GM12878 (cell line): ENCODE data around the gene DPF3. TPM values are rescaled to one million over a fixed set of nuclear protein-coding genes. Genes with fewer than 3 reads are reported as not detected.
A peak's percentile ranks its signal among the peaks of the same experiment; 100 is the strongest.

ENCODE experiments used
- ATAC-seq: fragments of 200-7000 bp; cut with Tn5 transposase; 3 replicates; pipeline ENCODE4 v1.9.1; 2020; ENCODE audit warnings: mild to moderate bottlenecking, moderate library complexity
- BruUV-seq: library from RNA; stranded (reverse); fragments of 400-500 nt; replicated peaks from 2 replicates; lab custom pipeline; 2021; lab: Mats Ljungman, UMichigan
- CTCF ChIA-PET: fragments of 300-600 bp; sonication (Branson Sonifier 250); formaldehyde crosslinking; extraction: SDS; loops from one replicate; lab custom pipeline; 2021; ENCODE audit warnings: inconsistent platforms; lab: Yijun Ruan, JAX
- POLR2A ChIA-PET: fragments of 350-600 bp; formaldehyde crosslinking; extraction: SDS; loops from one replicate; lab custom pipeline; 2021; ENCODE audit warnings: inconsistent platforms; lab: Charles Lee
- RAD21 ChIA-PET: fragments of 300-600 bp; sonication (Branson Sonifier 250); formaldehyde crosslinking; loops from one replicate; lab custom pipeline; 2023; ENCODE audit warnings: antibody characterized with exemption; ENCODE audit not compliant: unreplicated experiment; lab: Charles Lee
- SMC1A ChIA-PET: fragments of 300-600 bp; sonication (Branson Sonifier 250); formaldehyde crosslinking; loops from one replicate; lab custom pipeline; 2023; ENCODE audit not compliant: unreplicated experiment, uncharacterized antibody; lab: Charles Lee
- DNase-seq: peaks from one replicate; pipeline ENCODE4 v3.0.0-alpha.2; 2011; ENCODE audit warnings: low read depth, low spot score
- FAIRE-seq: peaks from 3 replicates; lab custom pipeline; 2011; peaks lifted over from hg19 to GRCh38; lab: Jason Lieb, UNC
- H2AFZ ChIP-seq: 2 replicates; pipeline ENCODE4 v1.6.0; 2011; ENCODE audit warnings: low read depth, low read length, control low read depth; ENCODE audit not compliant: control insufficient read depth
- H3K27ac ChIP-seq: 2 replicates; pipeline ENCODE4 v1.5.1; 2011; ENCODE audit warnings: control low read depth; ENCODE audit not compliant: control insufficient read depth, insufficient read depth
- H3K27me3 ChIP-seq, 2 experiments: replicated peaks in 1 of 2; 2 replicates each; pipeline versions ENCODE4 v1.6.0 to v1.6.1; 2011; ENCODE audit warnings: low read length in 1 of 2; ENCODE audit not compliant: control insufficient read depth in 2 of 2, insufficient read depth in 2 of 2
- H3K36me3 ChIP-seq, 2 experiments: 2 replicates each; pipeline ENCODE4 v1.5.1; 2011; ENCODE audit warnings: low read length in 1 of 2; ENCODE audit not compliant: control insufficient read depth in 2 of 2, insufficient read depth in 2 of 2
- H3K4me1 ChIP-seq: 2 replicates; pipeline ENCODE4 v1.6.1; 2011; ENCODE audit warnings: mild to moderate bottlenecking, low read length, moderate library complexity, mixed read lengths; ENCODE audit not compliant: control insufficient read depth, insufficient read depth
- H3K4me2 ChIP-seq: 2 replicates; pipeline ENCODE4 v1.6.0; 2011; ENCODE audit warnings: control low read depth; ENCODE audit not compliant: control insufficient read depth, insufficient read depth
- H3K4me3 ChIP-seq: fragments of 200-600 bp; sonication (generic); 2 replicates; pipeline ENCODE4 v1.5.1; 2016
- H3K79me2 ChIP-seq: 2 replicates; pipeline ENCODE4 v1.6.0; 2011; ENCODE audit warnings: low read length; ENCODE audit not compliant: control insufficient read depth, insufficient read depth
- H3K9ac ChIP-seq: 2 replicates; pipeline ENCODE4 v1.8.0; 2011; ENCODE audit warnings: low read length, control low read depth, mixed read lengths; ENCODE audit not compliant: control insufficient read depth, insufficient read depth
- H3K9me3 ChIP-seq: replicated peaks from 3 replicates; pipeline ENCODE4 v1.5.1; 2011; ENCODE audit warnings: mild to moderate bottlenecking, low read length; ENCODE audit not compliant: control insufficient read depth, insufficient read depth
- H4K20me1 ChIP-seq: 2 replicates; pipeline ENCODE4 v1.6.0; 2011; ENCODE audit not compliant: control insufficient read depth, insufficient read depth
- CBX5 ChIP-seq: sonication (generic); IDR thresholded peaks from 2 replicates; pipeline ENCODE4 v1.6.1; 2016; ENCODE audit warnings: low read depth, moderate library complexity, mild to moderate bottlenecking, inconsistent platforms
- ETV6 ChIP-seq, 2 experiments: fragments of 450-650 bp in 1 of 2; IDR thresholded peaks in 1 of 2; conservative IDR thresholded peaks in 1 of 2; 2 replicates each; pipeline ENCODE4 v1.6.1; 2014; ENCODE audit warnings: antibody characterized with exemption in 1 of 2, borderline replicate concordance in 1 of 2, low read depth in 1 of 2, mild to moderate bottlenecking in 1 of 2, moderate library complexity in 1 of 2
- IKZF1 ChIP-seq: fragments of 450-650 bp; conservative IDR thresholded peaks from 2 replicates; pipeline ENCODE4 v1.6.1; 2017; ENCODE audit warnings: antibody characterized with exemption, mild to moderate bottlenecking
- KAT2A ChIP-seq: conservative IDR thresholded peaks from 2 replicates; pipeline ENCODE4 v1.6.1; 2011; ENCODE audit warnings: low read depth, low read length; ENCODE audit not compliant: control insufficient read depth
- NBN ChIP-seq: fragments of 450-650 bp; IDR thresholded peaks from 2 replicates; pipeline ENCODE4 v1.6.1; 2016
- NR2C2 ChIP-seq: IDR thresholded peaks from 2 replicates; pipeline ENCODE4 v1.6.1; 2011; ENCODE audit warnings: borderline replicate concordance, low read depth; ENCODE audit not compliant: control insufficient read depth, insufficient read length
- PAX8 ChIP-seq: fragments of 450-650 bp; IDR thresholded peaks from 2 replicates; pipeline ENCODE4 v1.6.1; 2017; ENCODE audit warnings: mild to moderate bottlenecking, moderate library complexity
- POLR2AphosphoS2 ChIP-seq: IDR thresholded peaks from 2 replicates; pipeline ENCODE4 v1.6.1; 2011; ENCODE audit warnings: low read depth, mild to moderate bottlenecking, low read length, improper control_type of control experiment, moderate library complexity
- ZZZ3 ChIP-seq: IDR thresholded peaks from 2 replicates; pipeline ENCODE4 v1.6.1; 2011; ENCODE audit warnings: low read depth; ENCODE audit not compliant: control insufficient read depth, insufficient read length
- WGBS: methylation state at CpG from one replicate; pipeline ENCODE4 v1.1.6; 2016; ENCODE audit warnings: low lambda C conversion rate; ENCODE audit not compliant: insufficient replicate concordance, insufficient coverage; ENCODE audit errors: missing lambda C conversion rate; 5-methylcytosine and 5-hydroxymethylcytosine counted together
- in situ Hi-C: fragments of 300-500 bp; cut with MboI; formaldehyde crosslinking; loops from 9 replicates; pipeline ENCODE4 v1.14.3; 2018; ENCODE audit warnings: mixed read lengths
- intact Hi-C: fragments of 100-400 bp; cut with micrococcal nuclease; formaldehyde crosslinking; loops from one replicate; pipeline ENCODE4 v1.14.2; 2022; ENCODE audit not compliant: unreplicated experiment
- polyA plus RNA-seq, 11 experiments: library from polyadenylated mRNA; depleted of rRNA in 4 of 11; unstranded in 6 of 11; stranded (reverse) in 5 of 11; fragments of >200 nt; fragmentation: Nextera tagmentation in 4 of 11; fragmentation: Illumina TruSeq in 1 of 11; extraction: Ambion mirVana in 4 of 11; extraction: Trizol in 1 of 11; gene quantifications; 1 replicate in 1 of 11; 2 replicates in 10 of 11; pipeline versions ENCODE4 v1.2.1 to v1.2.3, GENCODE V29; 2011 to 2016; ENCODE audit warnings: inconsistent platforms in 2 of 11, missing spikeins in 2 of 11, low read depth in 1 of 11
- total RNA-seq, 4 experiments: library from RNA; depleted of rRNA in 3 of 4; stranded (reverse); fragments of >200 nt in 3 of 4; fragmentation: Illumina TruSeq in 1 of 4; extraction: Trizol in 1 of 4; gene quantifications; 2 replicates each; pipeline versions ENCODE4 v1.2.1 to v1.2.3, GENCODE V29; 2013 to 2021
- TF ChIP-seq, protein P1 (sequence below): fragments of 450-650 bp; IDR thresholded peaks from 2 replicates; pipeline ENCODE4 v1.6.1; 2017; ENCODE audit warnings: mild to moderate bottlenecking, low read depth, inconsistent platforms; ENCODE audit not compliant: poor library complexity, severe bottlenecking

The DPF3 gene
- total and polyA plus RNA-seq, 10 of the 15 experiments (the other 5 are each of a cell fraction or from before 2014, with no cell fraction given): 0.69 to 8.0 (median 2.2) TPM

DNA sequence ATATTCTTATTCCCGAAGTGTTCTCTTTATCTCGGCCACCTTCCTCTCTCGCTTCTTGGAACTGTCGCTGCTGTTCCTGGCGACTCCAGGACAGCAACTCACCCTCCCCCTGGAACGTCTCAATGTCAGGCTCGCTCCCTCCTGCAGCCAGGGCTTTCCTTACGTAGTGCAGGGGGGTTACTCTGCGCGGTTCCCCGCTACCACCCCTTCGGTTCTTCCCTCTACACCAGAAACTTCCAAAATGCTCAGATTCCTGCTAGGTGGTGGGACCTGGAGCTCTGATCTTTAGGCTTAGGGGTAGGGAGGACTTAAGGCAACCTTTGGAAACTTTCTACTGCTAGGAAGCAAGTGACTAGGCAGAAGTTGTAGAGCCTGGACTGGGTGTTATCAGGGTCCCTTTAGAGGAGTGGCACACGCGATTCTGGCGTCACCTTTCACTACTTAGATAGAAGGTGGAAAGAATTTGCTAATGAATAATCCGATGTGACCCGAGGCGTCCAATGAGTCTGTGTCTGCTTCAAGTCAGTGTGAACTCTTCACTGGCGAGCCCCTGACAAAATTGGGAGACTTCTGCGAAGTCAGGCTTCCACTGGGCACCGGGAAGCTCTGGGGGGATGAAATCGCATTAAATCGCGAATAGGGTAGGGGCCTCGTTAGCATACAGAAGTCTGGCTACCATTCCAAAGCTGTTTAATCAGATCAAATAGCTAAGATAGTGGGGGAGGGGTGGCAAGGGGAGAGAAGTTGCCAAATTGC, 900 bp upstream of the DPF3 start:
- no peaks in the 10 kb centered on the region for H4K20me1 ChIP-seq
- H3K27ac ChIP-seq: no peak overlapping the region
- H3K4me3 ChIP-seq: peak overlapping the region; percentile 98
- peak overlapping the region; percentile 76 for H3K4me2 ChIP-seq
- no peaks in the 10 kb centered on the region for H3K9me3 ChIP-seq
- ChIA-PET CTCF (interaction anchor here (0.6 to 2.6 kb wide), 13 partner anchors 9 to 614 kb away, joined by 3 to 40 read pairs (median 4); no protein-coding TSS in a partner anchor), SMC1A (interaction anchor here (0.6 to 2.6 kb wide), 22 partner anchors 7 to 381 kb away, joined by 3 to 25 read pairs (median 4); no protein-coding TSS in a partner anchor), RAD21 (interaction anchor here (0.8 to 3.9 kb wide), 18 partner anchors 8 to 418 kb away, joined by 3 to 31 read pairs (median 4); no protein-coding TSS in a partner anchor)
- no peak for DNase-seq
- ATAC-seq: peak; percentile 13
- no peak for FAIRE-seq
- no peak for TF ChIP-seq NR2C2
- no peak for TF ChIP-seq KAT2A
- no peak for TF ChIP-seq PAX8
- TF ChIP-seq NBN: no peak
- TF ChIP-seq, protein P1, sequence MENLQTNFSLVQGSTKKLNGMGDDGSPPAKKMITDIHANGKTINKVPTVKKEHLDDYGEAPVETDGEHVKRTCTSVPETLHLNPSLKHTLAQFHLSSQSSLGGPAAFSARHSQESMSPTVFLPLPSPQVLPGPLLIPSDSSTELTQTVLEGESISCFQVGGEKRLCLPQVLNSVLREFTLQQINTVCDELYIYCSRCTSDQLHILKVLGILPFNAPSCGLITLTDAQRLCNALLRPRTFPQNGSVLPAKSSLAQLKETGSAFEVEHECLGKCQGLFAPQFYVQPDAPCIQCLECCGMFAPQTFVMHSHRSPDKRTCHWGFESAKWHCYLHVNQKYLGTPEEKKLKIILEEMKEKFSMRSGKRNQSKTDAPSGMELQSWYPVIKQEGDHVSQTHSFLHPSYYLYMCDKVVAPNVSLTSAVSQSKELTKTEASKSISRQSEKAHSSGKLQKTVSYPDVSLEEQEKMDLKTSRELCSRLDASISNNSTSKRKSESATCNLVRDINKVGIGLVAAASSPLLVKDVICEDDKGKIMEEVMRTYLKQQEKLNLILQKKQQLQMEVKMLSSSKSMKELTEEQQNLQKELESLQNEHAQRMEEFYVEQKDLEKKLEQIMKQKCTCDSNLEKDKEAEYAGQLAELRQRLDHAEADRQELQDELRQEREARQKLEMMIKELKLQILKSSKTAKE: no peak
- 0 out of 4 replicates have a peak, but pooled peaks of 1 of the 2 experiments have one; percentile 50 for TF ChIP-seq ETV6 (conservative IDR thresholded peaks at IDR 0.05 in 1 of 2, IDR thresholded peaks at IDR 0.05 in 1 of 2; ENCODE audit: borderline replicate concordance in 1 of 2, low read depth in 1 of 2)
- TF ChIP-seq POLR2AphosphoS2: no peak
- TF ChIP-seq IKZF1: peak; percentile 51; the same call in 1 of the 2 replicates
- TF ChIP-seq CBX5: no peak
- no peak for TF ChIP-seq ZZZ3
- TF ChIP-seq, all 136 proteins: peak for 2
- Histone ChIP-seq H3K4me1 (no peaks in the 10 kb centered on the region; the same call in 1 of the 2 replicates), H3K27me3 (no peaks in the 10 kb centered on the region), H2AFZ (peak overlapping the region; percentile 46), H3K36me3 (no peaks in the 10 kb centered on the region), H3K79me2 (no peaks in the 10 kb centered on the region), H3K9ac (peak overlapping the region; percentile 8; the same call in 1 of the 2 replicates)
- 16% methylated on average over 25 of the region's 25 CpGs for WGBS
- BruUV-seq: no TSS peak
- POLR2A ChIA-PET: interaction anchor here (0.5 to 2.2 kb wide), 7 partner anchors 11 to 390 kb away, joined by 3 to 8 read pairs (median 4); no protein-coding TSS in a partner anchor
- intact Hi-C loops (no loop called here), in situ Hi-C loops (no loop called here)
